Fibroblast of villous mesenchyme (primary cell): Measurements from ENCODE around the gene AASDH. TPM values are rescaled to one million over a fixed set of nuclear protein-coding genes. Genes with fewer than 3 reads are reported as not detected.

Experiments
- DNase-seq: peaks from one replicate; pipeline ENCODE4 v3.0.0-alpha.2; 2010; ENCODE audit warnings: low read depth
- H3K4me3 ChIP-seq: 2 replicates; pipeline ENCODE4 v1.5.1; 2011; ENCODE audit warnings: low read depth, mild to moderate bottlenecking, low read length
- total RNA-seq: library from RNA; depleted of rRNA; stranded (reverse); fragments of >200 nt; gene quantifications from 2 replicates; pipeline ENCODE4 v1.2.3, GENCODE V29; 2012
- TF ChIP-seq, protein P1 (sequence below): IDR thresholded peaks from 2 replicates; pipeline ENCODE4 v1.5.1; 2012; ENCODE audit warnings: low read depth, mild to moderate bottlenecking, low read length; ENCODE audit not compliant: insufficient read depth

AASDH gene, protein sequence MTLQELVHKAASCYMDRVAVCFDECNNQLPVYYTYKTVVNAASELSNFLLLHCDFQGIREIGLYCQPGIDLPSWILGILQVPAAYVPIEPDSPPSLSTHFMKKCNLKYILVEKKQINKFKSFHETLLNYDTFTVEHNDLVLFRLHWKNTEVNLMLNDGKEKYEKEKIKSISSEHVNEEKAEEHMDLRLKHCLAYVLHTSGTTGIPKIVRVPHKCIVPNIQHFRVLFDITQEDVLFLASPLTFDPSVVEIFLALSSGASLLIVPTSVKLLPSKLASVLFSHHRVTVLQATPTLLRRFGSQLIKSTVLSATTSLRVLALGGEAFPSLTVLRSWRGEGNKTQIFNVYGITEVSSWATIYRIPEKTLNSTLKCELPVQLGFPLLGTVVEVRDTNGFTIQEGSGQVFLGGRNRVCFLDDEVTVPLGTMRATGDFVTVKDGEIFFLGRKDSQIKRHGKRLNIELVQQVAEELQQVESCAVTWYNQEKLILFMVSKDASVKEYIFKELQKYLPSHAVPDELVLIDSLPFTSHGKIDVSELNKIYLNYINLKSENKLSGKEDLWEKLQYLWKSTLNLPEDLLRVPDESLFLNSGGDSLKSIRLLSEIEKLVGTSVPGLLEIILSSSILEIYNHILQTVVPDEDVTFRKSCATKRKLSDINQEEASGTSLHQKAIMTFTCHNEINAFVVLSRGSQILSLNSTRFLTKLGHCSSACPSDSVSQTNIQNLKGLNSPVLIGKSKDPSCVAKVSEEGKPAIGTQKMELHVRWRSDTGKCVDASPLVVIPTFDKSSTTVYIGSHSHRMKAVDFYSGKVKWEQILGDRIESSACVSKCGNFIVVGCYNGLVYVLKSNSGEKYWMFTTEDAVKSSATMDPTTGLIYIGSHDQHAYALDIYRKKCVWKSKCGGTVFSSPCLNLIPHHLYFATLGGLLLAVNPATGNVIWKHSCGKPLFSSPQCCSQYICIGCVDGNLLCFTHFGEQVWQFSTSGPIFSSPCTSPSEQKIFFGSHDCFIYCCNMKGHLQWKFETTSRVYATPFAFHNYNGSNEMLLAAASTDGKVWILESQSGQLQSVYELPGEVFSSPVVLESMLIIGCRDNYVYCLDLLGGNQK
- total RNA-seq, result 12.2 and 25.5 TPM in 2 replicates

DNA sequence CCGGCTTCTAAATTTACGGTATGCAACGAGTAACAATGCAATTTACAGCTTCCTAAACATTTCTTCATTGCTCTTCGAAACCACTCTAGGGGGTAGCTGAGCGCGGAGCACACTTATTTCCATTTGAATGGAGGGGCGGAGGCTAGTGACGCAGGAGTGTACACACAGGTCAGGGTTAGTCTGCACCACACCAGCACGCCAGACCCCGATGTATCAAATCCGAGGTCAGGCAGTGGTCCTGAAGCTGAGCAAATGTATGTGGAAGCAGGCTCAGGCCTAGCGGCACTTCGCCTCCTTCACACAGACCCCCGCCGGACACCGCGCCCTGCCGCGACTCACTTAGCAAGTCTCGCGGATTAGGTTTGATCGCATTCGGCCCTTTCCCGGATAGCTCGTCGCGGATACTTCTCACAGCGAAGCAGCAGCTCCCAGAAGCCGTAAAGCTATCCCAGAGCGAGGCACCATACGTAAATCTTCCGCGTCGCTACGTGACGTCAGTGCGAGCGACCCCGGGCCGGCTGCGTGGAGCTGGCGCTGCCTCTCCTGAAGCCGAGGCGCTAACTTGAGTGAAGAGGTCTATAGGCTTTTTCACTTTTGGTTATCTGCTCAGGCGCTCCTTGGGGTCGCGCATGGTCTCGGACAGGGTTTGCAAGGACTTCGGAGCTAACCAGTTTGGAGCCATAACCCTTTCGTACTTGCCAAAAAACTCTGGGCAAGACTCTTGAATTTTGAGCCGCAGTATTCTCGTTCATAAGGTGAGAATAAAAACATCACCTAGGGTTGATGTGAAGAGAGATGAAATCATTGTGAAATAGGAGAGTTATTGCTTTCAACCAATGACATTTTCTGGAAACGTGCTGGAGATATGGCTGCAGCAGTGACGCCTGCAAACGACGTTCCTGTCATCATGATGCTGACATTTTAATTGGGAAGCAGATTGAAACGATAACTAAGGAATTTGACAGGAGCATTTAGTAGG, at the start of gene AASDH:
TSS of gene AASDH (minus strand) at position 469 of the 979 bp plus-strand sequence. CDS start 3,192 bp downstream, outside the sequence.
- H3K4me3 ChIP-seq, result peak within 1 kb of the TSS; percentile 84
- TF ChIP-seq, protein P1, sequence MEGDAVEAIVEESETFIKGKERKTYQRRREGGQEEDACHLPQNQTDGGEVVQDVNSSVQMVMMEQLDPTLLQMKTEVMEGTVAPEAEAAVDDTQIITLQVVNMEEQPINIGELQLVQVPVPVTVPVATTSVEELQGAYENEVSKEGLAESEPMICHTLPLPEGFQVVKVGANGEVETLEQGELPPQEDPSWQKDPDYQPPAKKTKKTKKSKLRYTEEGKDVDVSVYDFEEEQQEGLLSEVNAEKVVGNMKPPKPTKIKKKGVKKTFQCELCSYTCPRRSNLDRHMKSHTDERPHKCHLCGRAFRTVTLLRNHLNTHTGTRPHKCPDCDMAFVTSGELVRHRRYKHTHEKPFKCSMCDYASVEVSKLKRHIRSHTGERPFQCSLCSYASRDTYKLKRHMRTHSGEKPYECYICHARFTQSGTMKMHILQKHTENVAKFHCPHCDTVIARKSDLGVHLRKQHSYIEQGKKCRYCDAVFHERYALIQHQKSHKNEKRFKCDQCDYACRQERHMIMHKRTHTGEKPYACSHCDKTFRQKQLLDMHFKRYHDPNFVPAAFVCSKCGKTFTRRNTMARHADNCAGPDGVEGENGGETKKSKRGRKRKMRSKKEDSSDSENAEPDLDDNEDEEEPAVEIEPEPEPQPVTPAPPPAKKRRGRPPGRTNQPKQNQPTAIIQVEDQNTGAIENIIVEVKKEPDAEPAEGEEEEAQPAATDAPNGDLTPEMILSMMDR, result no peak
- DNase-seq, result peak; percentile 97

DNA sequence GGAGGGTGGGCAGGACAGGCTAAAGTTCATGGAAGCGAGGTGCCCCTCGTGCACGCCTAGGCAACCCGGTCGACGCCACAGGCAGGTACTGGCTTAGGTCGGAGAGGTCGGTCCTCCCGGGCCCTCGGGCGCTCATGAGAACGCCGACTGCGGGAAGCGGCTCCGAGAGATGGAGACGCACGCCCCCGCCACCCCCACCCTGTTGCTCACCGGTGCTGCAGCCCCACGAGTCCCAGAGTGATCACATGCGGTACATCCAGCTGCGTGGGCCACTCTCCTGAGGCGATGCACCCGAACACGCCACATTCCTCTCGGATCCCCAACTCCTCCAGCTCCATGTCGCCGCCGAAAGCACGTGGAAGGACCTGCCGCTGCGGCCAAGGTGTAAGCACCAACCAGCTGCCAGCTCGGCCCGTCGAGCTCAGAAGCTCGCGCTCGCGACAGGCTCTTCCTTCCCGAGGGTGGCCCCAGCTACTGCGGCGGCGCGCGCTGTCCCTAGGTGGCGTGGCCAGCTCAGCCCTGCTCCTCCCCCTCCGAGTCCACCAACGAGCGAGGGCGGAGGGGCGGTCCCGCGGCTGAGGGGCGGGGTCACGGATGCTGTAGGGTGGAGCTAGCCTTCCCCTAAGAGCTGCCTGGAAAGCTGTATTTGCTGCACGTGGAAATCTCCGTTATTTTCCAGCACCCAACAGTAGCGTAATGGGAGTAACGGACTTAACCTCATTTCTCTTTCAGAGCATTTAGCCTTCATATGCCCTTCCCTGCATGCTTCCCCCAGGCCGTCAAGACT, 48.0 kb upstream of the AASDH start, which contains the start of gene PPAT:
TSS of gene PPAT (minus strand) at position 476 of the 787 bp plus-strand sequence. CDS start at position 338, 138 bp downstream.
- H3K4me3 ChIP-seq, result peak within 1 kb of the TSS; percentile 91
- TF ChIP-seq, protein P1, result peak; percentile 11
- peak; percentile 98 for DNase-seq

DNA sequence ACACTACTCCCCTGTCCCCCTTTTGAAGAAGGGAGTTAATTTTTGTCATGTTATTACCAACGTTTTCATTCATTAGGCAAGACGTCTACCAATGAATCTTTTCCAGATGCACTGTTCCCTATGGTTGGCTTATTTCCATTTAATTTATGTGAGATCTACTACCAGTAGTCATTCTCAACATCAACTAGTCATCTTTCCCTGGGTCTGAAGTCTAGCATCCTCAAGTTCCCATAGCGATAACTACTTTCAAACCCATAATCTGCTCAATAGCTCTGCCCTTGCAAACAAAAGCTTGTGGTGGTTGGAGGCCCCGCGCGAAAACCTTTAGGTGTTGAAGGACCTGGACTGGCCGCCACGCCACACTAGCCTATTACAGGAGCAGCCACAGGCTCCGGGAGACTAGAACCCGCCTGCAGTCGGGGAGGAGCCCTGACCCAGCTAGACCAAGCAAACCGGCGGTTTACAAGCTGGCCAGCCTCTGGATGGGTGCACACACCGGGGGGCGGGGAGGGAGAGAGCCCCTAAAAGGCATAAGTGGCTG, 47.4 kb upstream of the AASDH start:
- TF ChIP-seq, protein P1, result no peak
- peak overlapping the region; percentile 91 for H3K4me3 ChIP-seq
- peak; percentile 70 for DNase-seq

DNA sequence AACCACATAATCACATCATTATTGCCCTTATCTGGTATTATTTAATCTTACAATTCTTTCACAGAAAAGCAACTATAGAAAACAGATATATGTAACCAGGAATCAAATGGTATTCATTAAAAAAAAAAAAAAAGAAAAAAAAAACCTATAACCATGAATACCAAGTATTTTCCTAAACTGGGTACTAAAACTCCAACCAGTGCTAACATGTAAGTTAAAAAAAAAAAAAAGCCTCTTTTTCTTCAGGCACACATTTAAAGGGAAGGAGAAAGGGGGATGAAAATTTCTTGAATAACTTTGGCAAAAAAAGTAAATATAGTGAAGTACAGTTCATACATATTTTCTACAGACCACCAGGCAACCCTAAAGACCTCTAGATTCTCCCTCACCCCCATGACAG, 46.0 kb upstream of the AASDH start:
- peak overlapping the region; percentile 91 for H3K4me3 ChIP-seq
- TF ChIP-seq, protein P1, result no peak
- no peak for DNase-seq

DNA sequence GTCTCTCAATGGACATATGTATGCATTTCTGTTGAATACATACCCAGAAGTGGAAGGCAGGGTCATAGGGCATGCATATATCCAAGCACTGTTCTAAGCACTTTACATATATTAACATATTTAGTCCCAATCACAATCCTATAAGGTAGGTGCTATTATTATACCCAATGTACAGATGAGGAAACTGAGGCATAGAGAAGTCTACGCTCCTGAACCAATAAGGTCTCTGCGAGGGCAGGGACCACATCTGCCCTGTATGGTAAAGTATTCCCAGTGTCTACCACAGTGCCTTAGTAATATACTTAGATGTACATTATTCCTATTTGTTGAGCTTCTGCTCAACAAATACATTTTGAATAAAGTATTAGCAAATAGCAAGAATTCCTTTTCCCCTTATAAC, 42.9 kb upstream of the AASDH start:
- TF ChIP-seq, protein P1, result no peak
- no peak overlapping the region for H3K4me3 ChIP-seq
- DNase-seq, result no peak
